Rectal smooth muscle tissue (tissue), 1 donor: ENCODE data around the gene TTLL9.

Source experiments
- H3K27ac ChIP-seq: one replicate; pipeline ENCODE4 v1.7.0; 2013; ENCODE audit warnings: low read depth, low read length, inconsistent platforms
- H3K27me3 ChIP-seq: one replicate; pipeline ENCODE4 v1.7.0; 2013; ENCODE audit warnings: low read length; ENCODE audit not compliant: control insufficient read depth, insufficient read depth
- H3K36me3 ChIP-seq: one replicate; pipeline ENCODE4 v1.7.0; 2013; ENCODE audit warnings: low read length; ENCODE audit not compliant: control insufficient read depth, insufficient read depth
- H3K4me1 ChIP-seq: one replicate; pipeline ENCODE4 v1.7.0; 2013; ENCODE audit warnings: low read length; ENCODE audit not compliant: control insufficient read depth, insufficient read depth
- H3K4me3 ChIP-seq: one replicate; pipeline ENCODE4 v1.7.0; 2013; ENCODE audit warnings: low read length
- H3K9ac ChIP-seq: one replicate; pipeline ENCODE4 v1.7.0; 2013; ENCODE audit warnings: low read length

The TTLL9 gene

GRCh38 chr20:31883829-31884228 is 13.4 kb downstream of the TTLL9 start:
- no peak overlapping the region for H3K9ac ChIP-seq
- no peak overlapping the region for H3K27ac ChIP-seq
- H3K27me3 ChIP-seq: no peaks in the 10 kb centered on the region
- H3K36me3 ChIP-seq: no peaks in the 10 kb centered on the region
- no peak overlapping the region for H3K4me3 ChIP-seq
- no peaks in the 10 kb centered on the region for H3K4me1 ChIP-seq

GRCh38 chr20:31890646-31891045 is 20.2 kb downstream of the TTLL9 start:
- Histone ChIP-seq H3K4me1 (no peaks in the 10 kb centered on the region), H3K9ac (no peak overlapping the region), H3K36me3 (no peaks in the 10 kb centered on the region), H3K4me3 (no peak overlapping the region), H3K27ac (no peak overlapping the region), H3K27me3 (no peaks in the 10 kb centered on the region)

DNA sequence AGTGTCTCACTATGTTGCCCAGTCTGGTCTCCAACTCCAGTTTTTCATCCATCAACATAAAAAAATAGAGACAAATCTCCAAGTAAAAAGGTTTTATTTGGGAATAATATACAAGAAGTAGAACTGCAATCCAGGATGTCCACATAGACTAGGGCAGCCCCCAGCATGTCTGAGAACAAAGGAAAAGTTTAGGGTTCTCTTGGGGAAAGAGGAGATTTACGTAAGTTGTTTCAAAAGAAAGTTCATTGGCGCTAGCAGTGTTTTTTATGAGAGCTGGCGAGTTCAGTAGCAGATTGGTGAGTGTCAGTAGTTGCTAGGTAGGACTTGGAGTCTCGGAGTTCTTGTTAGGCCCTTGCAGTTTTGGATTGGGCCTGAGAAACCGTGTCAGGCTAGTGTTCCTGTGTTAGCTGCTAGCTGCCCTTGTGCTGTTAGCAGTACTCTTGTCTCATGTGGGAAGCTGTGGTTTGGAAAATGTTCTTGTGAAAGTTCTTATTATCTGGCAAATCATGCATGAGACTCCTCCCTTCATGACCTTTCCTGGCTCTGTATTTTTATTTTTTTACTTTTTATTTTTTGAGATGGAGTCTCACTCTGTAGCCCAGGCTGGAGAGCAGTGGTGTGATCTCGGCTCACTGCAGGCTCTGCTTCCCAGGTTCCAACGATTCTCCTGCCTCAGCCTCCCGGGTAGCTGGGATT is 24.7 kb downstream of the TTLL9 start:
- Histone ChIP-seq H3K4me3 (no peak overlapping the region), H3K9ac (no peak overlapping the region), H3K27ac (no peak overlapping the region), H3K4me1 (no peaks in the 10 kb centered on the region), H3K27me3 (no peaks in the 10 kb centered on the region), H3K36me3 (no peaks in the 10 kb centered on the region)

DNA sequence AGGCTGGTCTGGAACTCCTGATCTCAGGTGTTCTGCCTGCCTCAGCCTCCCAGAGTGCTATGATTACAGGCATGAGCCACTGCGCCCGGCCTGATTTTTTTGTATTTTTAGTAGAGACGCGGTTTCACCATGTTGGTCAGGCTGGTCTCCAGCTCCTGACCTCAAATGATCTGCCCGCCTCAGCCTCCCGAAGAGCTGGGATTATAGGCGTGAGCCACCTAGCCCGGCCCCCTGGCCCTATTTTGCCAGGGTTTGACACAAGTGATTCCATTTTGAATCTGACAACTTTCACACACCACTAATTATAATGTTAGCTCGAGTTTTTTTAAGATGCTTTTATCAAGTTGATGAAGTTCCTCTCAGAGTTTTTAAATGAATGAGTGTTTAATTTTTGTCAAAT is 25.6 kb downstream of the TTLL9 start:
- Histone ChIP-seq H3K9ac (no peak overlapping the region), H3K36me3 (no peaks in the 10 kb centered on the region), H3K4me1 (no peaks in the 10 kb centered on the region), H3K27me3 (no peaks in the 10 kb centered on the region), H3K4me3 (no peak overlapping the region), H3K27ac (no peak overlapping the region)

GRCh38 chr20:31897541-31897940 is 27.1 kb downstream of the TTLL9 start:
- Histone ChIP-seq H3K4me1 (no peaks in the 10 kb centered on the region), H3K27ac (no peak overlapping the region), H3K4me3 (no peak overlapping the region), H3K9ac (no peak overlapping the region), H3K27me3 (no peaks in the 10 kb centered on the region), H3K36me3 (no peaks in the 10 kb centered on the region)

GRCh38 chr20:31901615-31902014 is 31.2 kb downstream of the TTLL9 start:
- H3K9ac ChIP-seq: no peak overlapping the region
- H3K27ac ChIP-seq: no peak overlapping the region
- no peaks in the 10 kb centered on the region for H3K4me1 ChIP-seq
- no peaks in the 10 kb centered on the region for H3K36me3 ChIP-seq
- H3K4me3 ChIP-seq: no peak overlapping the region
- no peaks in the 10 kb centered on the region for H3K27me3 ChIP-seq

GRCh38 chr20:31903627-31904386 is 33.4 kb downstream of the TTLL9 start:
- Histone ChIP-seq H3K36me3 (no peaks in the 10 kb centered on the region), H3K27me3 (no peaks in the 10 kb centered on the region), H3K4me1 (no peaks in the 10 kb centered on the region), H3K27ac (no peak overlapping the region), H3K4me3 (no peak overlapping the region), H3K9ac (no peak overlapping the region)

GRCh38 chr20:31906001-31906400 is 35.6 kb downstream of the TTLL9 start:
- Histone ChIP-seq H3K27ac (no peak overlapping the region), H3K36me3 (no peaks in the 10 kb centered on the region), H3K4me1 (no peaks in the 10 kb centered on the region), H3K9ac (no peak overlapping the region), H3K27me3 (no peaks in the 10 kb centered on the region), H3K4me3 (no peak overlapping the region)

DNA sequence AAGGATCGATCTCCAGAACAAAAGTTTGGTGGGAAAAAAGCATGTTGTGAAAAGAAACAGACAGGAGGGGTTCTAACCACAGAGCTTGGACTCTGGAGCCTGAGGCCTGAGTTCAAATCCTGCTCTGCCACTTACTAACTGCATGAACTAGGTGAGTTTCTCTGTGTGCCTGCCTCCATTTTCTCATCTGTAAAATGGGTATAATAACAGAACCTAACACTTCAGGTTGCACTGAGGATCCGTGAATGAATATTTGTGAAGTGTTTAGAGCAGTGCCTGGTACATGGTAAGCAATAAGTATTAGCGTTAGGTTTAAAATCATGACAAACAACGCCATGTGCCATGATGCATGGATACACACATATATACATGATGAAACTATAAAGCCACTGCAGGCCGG is 36.6 kb downstream of the TTLL9 start:
- no peaks in the 10 kb centered on the region for H3K27me3 ChIP-seq
- no peaks in the 10 kb centered on the region for H3K36me3 ChIP-seq
- no peak overlapping the region for H3K27ac ChIP-seq
- H3K9ac ChIP-seq: no peak overlapping the region
- H3K4me3 ChIP-seq: no peak overlapping the region
- no peaks in the 10 kb centered on the region for H3K4me1 ChIP-seq

DNA sequence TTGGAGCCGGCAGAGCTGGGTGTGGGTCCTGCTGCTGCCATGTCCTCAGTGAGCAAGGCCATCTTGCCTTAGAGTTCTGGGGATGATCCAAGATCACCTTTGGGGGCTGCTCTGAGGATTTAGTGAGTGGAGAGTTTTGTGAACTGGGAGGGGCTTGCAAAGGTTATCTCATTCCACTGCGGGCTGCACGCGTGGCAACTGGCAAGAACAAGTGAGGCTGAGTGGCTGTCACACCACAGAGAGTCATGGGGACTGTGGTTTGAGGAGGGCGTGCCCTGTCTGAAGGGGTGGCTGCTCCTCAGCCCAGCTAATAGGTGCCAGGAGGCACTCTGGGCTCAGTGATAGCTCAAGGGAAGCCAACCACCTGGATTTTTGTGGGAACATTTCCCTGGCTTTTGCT is 37.6 kb downstream of the TTLL9 start:
- Histone ChIP-seq H3K9ac (no peak overlapping the region), H3K27ac (no peak overlapping the region), H3K4me1 (no peaks in the 10 kb centered on the region), H3K4me3 (no peak overlapping the region), H3K36me3 (no peaks in the 10 kb centered on the region), H3K27me3 (no peaks in the 10 kb centered on the region)

DNA sequence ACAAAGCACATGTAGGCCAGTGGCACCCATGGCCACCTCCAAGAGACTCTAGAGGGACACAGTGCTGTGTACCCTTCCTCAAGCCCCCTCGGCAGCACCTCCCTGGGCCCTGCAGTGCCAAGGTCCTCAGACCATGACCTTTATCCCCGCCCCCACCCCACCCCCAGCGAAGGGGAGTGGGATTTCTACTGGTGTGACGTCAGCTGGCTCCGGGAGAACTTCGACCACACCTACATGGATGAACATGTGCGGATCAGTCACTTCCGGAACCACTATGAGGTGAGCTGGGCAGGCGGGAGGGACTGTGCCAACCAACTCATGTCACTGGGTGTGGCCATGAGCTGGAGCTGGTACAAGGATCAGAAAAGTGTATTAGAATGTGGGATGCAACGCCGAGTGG is 38.0 kb downstream of the TTLL9 start:
- no peaks in the 10 kb centered on the region for H3K27me3 ChIP-seq
- no peak overlapping the region for H3K4me3 ChIP-seq
- no peak overlapping the region for H3K9ac ChIP-seq
- no peaks in the 10 kb centered on the region for H3K36me3 ChIP-seq
- H3K27ac ChIP-seq: no peak overlapping the region
- H3K4me1 ChIP-seq: no peaks in the 10 kb centered on the region

DNA sequence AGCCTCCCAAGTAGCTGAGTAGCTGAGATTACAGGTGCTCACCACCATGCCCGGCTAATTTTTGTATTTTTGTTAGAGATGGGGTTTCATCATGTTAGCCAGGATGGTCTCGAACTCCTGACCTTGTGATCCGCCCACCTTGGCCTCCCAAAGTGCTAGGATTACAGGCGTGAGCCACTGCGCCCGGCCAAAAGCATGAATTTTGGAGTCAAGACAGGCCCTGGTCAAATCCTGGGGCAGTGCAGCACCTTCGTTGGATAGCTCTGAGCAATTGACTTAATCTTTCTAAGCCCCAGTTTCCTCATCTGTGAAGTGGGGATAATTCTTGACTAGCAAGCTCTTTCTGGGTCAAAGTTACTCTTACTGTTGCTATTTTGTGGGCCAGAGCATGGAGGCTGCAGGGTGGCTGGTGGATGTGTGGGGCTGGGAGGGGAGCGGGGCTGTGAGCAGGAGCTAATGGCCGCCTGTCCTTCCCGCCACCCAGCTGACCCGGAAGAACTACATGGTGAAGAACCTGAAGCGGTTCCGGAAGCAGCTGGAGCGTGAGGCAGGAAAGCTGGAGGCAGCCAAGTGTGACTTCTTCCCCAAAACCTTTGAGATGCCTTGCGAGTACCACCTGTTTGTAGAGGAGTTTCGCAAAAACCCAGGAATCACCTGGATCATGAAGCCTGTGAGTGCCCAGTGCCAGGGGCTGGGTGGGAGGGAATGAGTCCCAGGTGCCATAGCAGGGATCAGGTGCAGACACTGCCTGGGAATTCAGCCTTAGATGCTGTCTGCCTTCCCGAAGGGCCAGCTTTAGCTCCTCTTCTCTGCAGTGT is 39.0 kb downstream of the TTLL9 start:
- H3K4me1 ChIP-seq: no peaks in the 10 kb centered on the region
- no peak overlapping the region for H3K27ac ChIP-seq
- H3K4me3 ChIP-seq: no peak overlapping the region
- no peak overlapping the region for H3K9ac ChIP-seq
- H3K36me3 ChIP-seq: no peaks in the 10 kb centered on the region
- H3K27me3 ChIP-seq: no peaks in the 10 kb centered on the region
